Endothelial cell (in vitro differentiated cells): ENCODE results near the gene SLAMF8. TPM values are rescaled to one million over a fixed set of nuclear protein-coding genes. Genes with fewer than 3 reads are reported as not detected.
A peak's percentile ranks its signal among the peaks of the same experiment; 100 is the strongest.

ENCODE experiments used
- DNase-seq: peaks from one replicate; pipeline ENCODE4 v3.0.0; 2021; ENCODE audit warnings: low spot score
- H3K27ac Mint-ChIP-seq: one replicate; pipeline ENCODE4 v1.8.0; 2021; ENCODE audit warnings: mixed read lengths, inconsistent platforms; ENCODE audit not compliant: unreplicated experiment
- H3K27me3 Mint-ChIP-seq: one replicate; pipeline ENCODE4 v1.8.0; 2021; ENCODE audit warnings: mild to moderate bottlenecking, moderate library complexity, mixed read lengths, inconsistent platforms; ENCODE audit not compliant: unreplicated experiment
- H3K36me3 Mint-ChIP-seq: one replicate; pipeline ENCODE4 v1.8.0; 2021; ENCODE audit warnings: mild to moderate bottlenecking, low read depth, mixed read lengths, inconsistent platforms; ENCODE audit not compliant: unreplicated experiment
- H3K4me1 Mint-ChIP-seq: one replicate; pipeline ENCODE4 v1.8.0; 2021; ENCODE audit warnings: mild to moderate bottlenecking, mixed read lengths, inconsistent platforms; ENCODE audit not compliant: unreplicated experiment
- H3K4me3 Mint-ChIP-seq: one replicate; pipeline ENCODE4 v1.8.0; 2021; ENCODE audit warnings: mild to moderate bottlenecking, mixed read lengths, inconsistent platforms; ENCODE audit not compliant: unreplicated experiment
- H3K9me3 Mint-ChIP-seq: one replicate; pipeline ENCODE4 v1.8.0; 2021; ENCODE audit warnings: mixed read lengths, inconsistent platforms; ENCODE audit not compliant: unreplicated experiment
- CTCF ChIP-seq: fragments of 200-600 bp; sonication (generic); IDR thresholded peaks from one replicate; pipeline ENCODE4 v1.5.0; 2021; ENCODE audit warnings: antibody characterized with exemption; ENCODE audit not compliant: unreplicated experiment
- total RNA-seq: library from RNA; stranded (reverse); fragmentation: NEBNext Ultra II Directional; extraction: Animal tissue kit (Norgen Biotek cat#: 25700); gene quantifications from one replicate; pipeline ENCODE4 v1.2.1, GENCODE V29; 2021; ENCODE audit not compliant: unreplicated experiment

SLAMF8 gene
- total RNA-seq, 1 donor from 2014 or later: not detected

- DNase-seq: no peak
- no peaks in the 10 kb centered on the region for H3K36me3 Mint-ChIP-seq
- TF ChIP-seq CTCF: no peak
- H3K27me3 Mint-ChIP-seq: peaks cover 4% of the 10 kb centered on the region
- no peaks in the 10 kb centered on the region for H3K4me1 Mint-ChIP-seq
- no peak overlapping the region for H3K4me3 Mint-ChIP-seq
- no peak overlapping the region for H3K27ac Mint-ChIP-seq
- no peaks in the 10 kb centered on the region for H3K9me3 Mint-ChIP-seq
Observed at GRCh38 chr1:159838715-159839114, 12.0 kb downstream of the SLAMF8 start.

GRCh38 chr1:159839116-159839849 lies 12.6 kb downstream of the SLAMF8 start:
- TF ChIP-seq CTCF: no peak
- no peak for DNase-seq
- no peaks in the 10 kb centered on the region for H3K4me1 Mint-ChIP-seq
- H3K36me3 Mint-ChIP-seq: no peaks in the 10 kb centered on the region
- no peak overlapping the region for H3K27ac Mint-ChIP-seq
- H3K9me3 Mint-ChIP-seq: no peaks in the 10 kb centered on the region
- no peak overlapping the region for H3K4me3 Mint-ChIP-seq
- peaks cover 6% of the 10 kb centered on the region for H3K27me3 Mint-ChIP-seq

- peaks cover 3% of the 10 kb centered on the region for H3K36me3 Mint-ChIP-seq
- peak overlapping the region; percentile 17 for H3K27ac Mint-ChIP-seq
- no peak overlapping the region for H3K4me3 Mint-ChIP-seq
- no peak for DNase-seq
- H3K4me1 Mint-ChIP-seq: peaks cover 6% of the 10 kb centered on the region
- H3K27me3 Mint-ChIP-seq: peaks cover 9% of the 10 kb centered on the region
- H3K9me3 Mint-ChIP-seq: no peaks in the 10 kb centered on the region
- no peak for TF ChIP-seq CTCF
Observed at GRCh38 chr1:159841749-159842148, 15.1 kb downstream of the SLAMF8 start.

- Mint-ChIP-seq H3K27me3 (peaks cover 9% of the 10 kb centered on the region), H3K4me1 (peaks cover 11% of the 10 kb centered on the region), H3K4me3 (no peak overlapping the region), H3K27ac (no peak overlapping the region), H3K9me3 (no peaks in the 10 kb centered on the region), H3K36me3 (peaks cover 3% of the 10 kb centered on the region)
- no peak for TF ChIP-seq CTCF
- DNase-seq: no peak
Observed at GRCh38 chr1:159843459-159843858, 16.8 kb downstream of the SLAMF8 start.

GRCh38 chr1:159845751-159846629 lies 19.3 kb downstream of the SLAMF8 start:
- Mint-ChIP-seq H3K27me3 (peaks cover 7% of the 10 kb centered on the region), H3K9me3 (no peaks in the 10 kb centered on the region)

More at GRCh38 chr1:159845751-159846629, 19.3 kb downstream of the SLAMF8 start:
- Mint-ChIP-seq H3K27ac (no peak overlapping the region), H3K4me1 (peaks cover 17% of the 10 kb centered on the region), H3K36me3 (peaks cover 3% of the 10 kb centered on the region), H3K4me3 (no peak overlapping the region)
- DNase-seq: no peak
- no peak for TF ChIP-seq CTCF
